ENCODE results near the gene TDRKH.

Gene TDRKH

DNA sequence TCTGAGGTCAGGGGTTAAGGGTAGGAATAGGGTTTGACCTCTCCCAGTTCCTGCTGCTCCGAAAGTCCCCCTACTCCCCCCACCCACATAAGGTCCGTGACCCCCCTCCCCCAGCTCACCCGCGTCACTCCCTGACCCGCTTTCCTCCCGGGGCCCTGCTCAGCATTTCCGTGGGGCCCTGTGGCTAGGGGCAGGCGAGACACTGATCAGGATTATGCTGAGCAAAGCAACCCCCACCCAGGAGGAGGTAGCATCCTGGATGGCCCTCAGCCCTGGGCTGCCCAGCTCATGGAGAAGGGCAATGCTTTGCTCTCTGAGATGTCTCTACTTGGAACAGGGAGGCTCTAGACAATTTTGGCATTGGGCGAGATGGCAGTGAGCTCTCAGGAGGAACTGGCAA lies 37.6 kb upstream of the TDRKH start:
- Histone ChIP-seq H3K36me3 (ENCODE audit: insufficient read depth, low read length) (no peaks in the 10 kb centered on the region), H4K20me1 (ENCODE audit: insufficient read depth, low read length, poor library complexity, severe bottlenecking) (no peaks in the 10 kb centered on the region), H3K4me1 (ENCODE audit: insufficient read depth, low read length, poor library complexity, severe bottlenecking) (peaks cover 70% of the 10 kb centered on the region), H3F3A (ENCODE audit: low read depth) (peaks cover 9% of the 10 kb centered on the region; the same call in 1 of the 2 replicates), H3K9ac (ENCODE audit: low read depth, low read length, poor library complexity, severe bottlenecking) (peak overlapping the region; percentile 70), H3K9me3 (ENCODE audit: insufficient read depth, low read depth, low read length) (no peaks in the 10 kb centered on the region), H2AFZ (ENCODE audit: low read length) (no peak overlapping the region), H3K4me2 (ENCODE audit: low read depth, low read length, poor library complexity, severe bottlenecking) (peak overlapping the region; percentile 77), H3K27me3 (ENCODE audit: insufficient read depth, low read length, poor library complexity, severe bottlenecking) (no peaks in the 10 kb centered on the region), H3K79me2 (ENCODE audit: insufficient read depth, low read length) (no peaks in the 10 kb centered on the region), H3K4me3 (ENCODE audit: low read length, poor library complexity, severe bottlenecking) (peak overlapping the region; percentile 63), H3K9me2 (replicated peaks; ENCODE audit: low read depth, low read length) (no peaks in the 10 kb centered on the region)
- TF ChIP-seq, protein P1, sequence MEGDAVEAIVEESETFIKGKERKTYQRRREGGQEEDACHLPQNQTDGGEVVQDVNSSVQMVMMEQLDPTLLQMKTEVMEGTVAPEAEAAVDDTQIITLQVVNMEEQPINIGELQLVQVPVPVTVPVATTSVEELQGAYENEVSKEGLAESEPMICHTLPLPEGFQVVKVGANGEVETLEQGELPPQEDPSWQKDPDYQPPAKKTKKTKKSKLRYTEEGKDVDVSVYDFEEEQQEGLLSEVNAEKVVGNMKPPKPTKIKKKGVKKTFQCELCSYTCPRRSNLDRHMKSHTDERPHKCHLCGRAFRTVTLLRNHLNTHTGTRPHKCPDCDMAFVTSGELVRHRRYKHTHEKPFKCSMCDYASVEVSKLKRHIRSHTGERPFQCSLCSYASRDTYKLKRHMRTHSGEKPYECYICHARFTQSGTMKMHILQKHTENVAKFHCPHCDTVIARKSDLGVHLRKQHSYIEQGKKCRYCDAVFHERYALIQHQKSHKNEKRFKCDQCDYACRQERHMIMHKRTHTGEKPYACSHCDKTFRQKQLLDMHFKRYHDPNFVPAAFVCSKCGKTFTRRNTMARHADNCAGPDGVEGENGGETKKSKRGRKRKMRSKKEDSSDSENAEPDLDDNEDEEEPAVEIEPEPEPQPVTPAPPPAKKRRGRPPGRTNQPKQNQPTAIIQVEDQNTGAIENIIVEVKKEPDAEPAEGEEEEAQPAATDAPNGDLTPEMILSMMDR (conservative IDR thresholded peaks at IDR 0.05; ENCODE audit: low read length) = no peak
- no peak for TF ChIP-seq EZH2phosphoT487 (IDR thresholded peaks at IDR 0.05; ENCODE audit: borderline replicate concordance)

DNA sequence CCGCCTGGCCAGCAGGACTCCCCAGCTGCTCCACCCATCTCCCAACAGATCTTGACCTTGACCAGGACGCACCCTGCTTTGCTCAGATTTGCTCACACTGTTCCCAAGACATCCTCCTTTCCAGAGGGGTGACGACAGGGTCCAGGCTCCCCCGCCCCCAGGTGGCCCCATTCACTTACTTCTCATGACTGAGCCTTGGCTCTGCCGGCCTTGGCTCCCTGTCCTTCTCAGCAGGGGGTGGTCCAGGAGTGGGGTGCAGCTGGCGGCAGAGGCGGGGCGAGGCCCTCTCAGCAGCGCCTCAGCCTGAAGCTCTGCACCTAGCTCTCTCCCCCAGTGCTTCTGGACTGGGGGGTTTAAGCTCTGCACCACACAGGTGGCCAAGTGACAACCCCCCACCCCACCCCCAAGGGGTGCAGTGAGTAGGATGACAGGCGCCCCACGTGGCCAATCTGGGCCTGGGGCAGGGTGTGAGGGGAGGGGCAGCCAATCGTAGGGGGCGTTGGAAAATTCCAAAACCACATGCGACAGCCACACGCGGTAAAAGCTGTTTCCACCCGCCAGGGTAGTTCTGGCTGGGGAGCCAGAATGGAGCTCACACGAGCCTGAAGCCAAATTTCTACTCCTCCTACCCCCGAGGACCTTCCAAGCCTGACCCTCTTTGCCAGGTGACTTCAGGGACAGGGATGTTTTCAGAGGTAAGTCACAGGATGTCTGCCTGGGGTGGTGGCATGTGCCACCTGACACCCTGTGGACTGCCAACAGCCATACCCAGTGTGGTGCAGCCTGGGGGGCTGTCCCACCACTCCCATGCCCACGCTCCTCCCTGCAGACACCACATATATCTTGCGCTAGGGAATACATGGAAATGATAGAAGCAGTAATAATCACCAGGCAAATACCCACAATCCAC lies 35.7 kb upstream of the TDRKH start:
- Histone ChIP-seq H3K9me3 (ENCODE audit: insufficient read depth, low read depth, low read length) (no peaks in the 10 kb centered on the region), H3F3A (ENCODE audit: low read depth) (peaks cover 9% of the 10 kb centered on the region; the same call in 1 of the 2 replicates), H4K20me1 (ENCODE audit: insufficient read depth, low read length, poor library complexity, severe bottlenecking) (no peaks in the 10 kb centered on the region), H3K4me1 (ENCODE audit: insufficient read depth, low read length, poor library complexity, severe bottlenecking) (peaks cover 71% of the 10 kb centered on the region), H3K27me3 (ENCODE audit: insufficient read depth, low read length, poor library complexity, severe bottlenecking) (no peaks in the 10 kb centered on the region), H3K4me2 (ENCODE audit: low read depth, low read length, poor library complexity, severe bottlenecking) (no peak overlapping the region), H3K4me3 (ENCODE audit: low read length, poor library complexity, severe bottlenecking) (no peak overlapping the region), H2AFZ (ENCODE audit: low read length) (no peak overlapping the region), H3K36me3 (ENCODE audit: insufficient read depth, low read length) (no peaks in the 10 kb centered on the region), H3K9ac (ENCODE audit: low read depth, low read length, poor library complexity, severe bottlenecking) (no peak overlapping the region), H3K9me2 (replicated peaks; ENCODE audit: low read depth, low read length) (no peaks in the 10 kb centered on the region), H3K79me2 (ENCODE audit: insufficient read depth, low read length) (no peaks in the 10 kb centered on the region)
- TF ChIP-seq, protein P1 (conservative IDR thresholded peaks at IDR 0.05; ENCODE audit: low read length) = no peak
- no peak for TF ChIP-seq EZH2phosphoT487 (IDR thresholded peaks at IDR 0.05; ENCODE audit: borderline replicate concordance)

DNA sequence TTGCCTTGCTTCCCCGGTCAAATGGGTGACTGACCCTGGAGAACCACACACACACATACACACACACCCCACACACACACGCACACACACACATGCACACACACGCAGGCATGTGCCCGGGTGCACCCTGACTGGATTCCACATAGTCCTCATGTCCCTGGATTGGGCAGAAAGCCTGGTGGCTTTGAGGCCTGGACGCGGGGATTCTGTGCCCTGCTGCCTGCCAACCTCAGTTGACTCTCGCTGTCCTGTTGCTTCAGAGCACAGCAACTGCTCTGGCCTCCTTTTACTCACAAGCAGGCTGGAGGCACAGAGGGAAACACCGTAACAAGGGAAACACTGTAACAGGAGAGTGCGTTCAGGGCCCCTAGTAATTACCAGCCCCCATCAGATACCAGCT lies 34.9 kb upstream of the TDRKH start:
- H3K4me3 ChIP-seq (ENCODE audit: low read length, poor library complexity, severe bottlenecking) = no peak overlapping the region
- H3K4me1 ChIP-seq (ENCODE audit: insufficient read depth, low read length, poor library complexity, severe bottlenecking) = peaks cover 74% of the 10 kb centered on the region
- H3K79me2 ChIP-seq (ENCODE audit: insufficient read depth, low read length) = no peaks in the 10 kb centered on the region
- no peaks in the 10 kb centered on the region for H3K27me3 ChIP-seq (ENCODE audit: insufficient read depth, low read length, poor library complexity, severe bottlenecking)
- no peak overlapping the region for H3K4me2 ChIP-seq (ENCODE audit: low read depth, low read length, poor library complexity, severe bottlenecking)
- no peaks in the 10 kb centered on the region for H3K9me2 ChIP-seq (replicated peaks; ENCODE audit: low read depth, low read length)
- no peaks in the 10 kb centered on the region for H3K36me3 ChIP-seq (ENCODE audit: insufficient read depth, low read length)
- H3K9me3 ChIP-seq (ENCODE audit: insufficient read depth, low read depth, low read length) = no peaks in the 10 kb centered on the region
- H3K9ac ChIP-seq (ENCODE audit: low read depth, low read length, poor library complexity, severe bottlenecking) = no peak overlapping the region
- H2AFZ ChIP-seq (ENCODE audit: low read length) = no peak overlapping the region
- H3F3A ChIP-seq (ENCODE audit: low read depth) = peaks cover 8% of the 10 kb centered on the region; the same call in 1 of the 2 replicates
- TF ChIP-seq EZH2phosphoT487 (IDR thresholded peaks at IDR 0.05; ENCODE audit: borderline replicate concordance) = no peak
- TF ChIP-seq, protein P1 (conservative IDR thresholded peaks at IDR 0.05; ENCODE audit: low read length) = no peak
- no peaks in the 10 kb centered on the region for H4K20me1 ChIP-seq (ENCODE audit: insufficient read depth, low read length, poor library complexity, severe bottlenecking)

All from Loucy (cell line).